Endothelial cell of umbilical vein (primary cell): ENCODE data around the gene COL9A3. TPM values are rescaled to one million over a fixed set of nuclear protein-coding genes. Genes with fewer than 3 reads are reported as not detected.

ENCODE experiments used
- BruUV-seq: library from RNA; stranded (reverse); fragments of 400-500 nt; replicated peaks from 2 replicates; lab custom pipeline; 2021; lab: Mats Ljungman, UMichigan
- CTCF ChIA-PET: fragments of 300-600, 350-600 bp; sonication (Branson Sonifier 250); formaldehyde crosslinking; loops from one replicate; lab custom pipeline; 2021; ENCODE audit warnings: antibody characterized with exemption, inconsistent platforms; lab: Charles Lee
- POLR2A ChIA-PET: fragments of 300-600, 350-600 bp; sonication (Branson Sonifier 250); formaldehyde crosslinking; loops from one replicate; lab custom pipeline; 2021; ENCODE audit warnings: antibody characterized with exemption, inconsistent platforms; lab: Charles Lee
- DNase-seq: peaks from one replicate; pipeline ENCODE4 v3.0.0-alpha.2; 2011; ENCODE audit warnings: low read depth, low spot score
- FAIRE-seq: peaks from 2 replicates; lab custom pipeline; 2011; peaks lifted over from hg19 to GRCh38; lab: Jason Lieb, UNC
- H2AFZ ChIP-seq: 2 replicates; pipeline ENCODE4 v1.6.0; 2012; ENCODE audit warnings: low read depth, low read length, control low read depth, inconsistent platforms
- H3K27ac ChIP-seq: 2 replicates; pipeline ENCODE4 v1.5.1; 2011; ENCODE audit warnings: low read depth, mild to moderate bottlenecking, control low read depth, low read length, moderate library complexity; ENCODE audit not compliant: insufficient read depth
- H3K27me3 ChIP-seq, 2 experiments: 2 replicates each; pipeline versions ENCODE4 v1.6.0 to v1.6.1; 2011; ENCODE audit warnings: low read length in 2 of 2, mixed read lengths in 1 of 2; ENCODE audit not compliant: control insufficient read depth in 2 of 2, insufficient read depth in 2 of 2
- H3K36me3 ChIP-seq, 2 experiments: 2 replicates in 1 of 2; 3 replicates in 1 of 2; pipeline ENCODE4 v1.5.1; 2011; ENCODE audit warnings: low read length in 2 of 2, mild to moderate bottlenecking in 1 of 2, moderate library complexity in 1 of 2; ENCODE audit not compliant: control insufficient read depth in 2 of 2, insufficient read depth in 2 of 2; ENCODE audit errors: extremely low read depth in 1 of 2
- H3K4me1 ChIP-seq: 3 replicates; pipeline ENCODE4 v1.5.1; 2011; ENCODE audit warnings: mild to moderate bottlenecking, low read length; ENCODE audit not compliant: control insufficient read depth, insufficient read depth; ENCODE audit errors: extremely low read depth
- H3K4me2 ChIP-seq: 2 replicates; pipeline ENCODE4 v1.6.1; 2011; ENCODE audit warnings: low read length, control low read depth, mixed read lengths; ENCODE audit not compliant: insufficient read depth
- H3K4me3 ChIP-seq, 3 experiments: fragments of 200-600 bp in 1 of 3; sonication (generic), shearing (Covaris generic) in 1 of 3; replicated peaks in 1 of 3; 2 replicates each; pipeline ENCODE4 v1.5.1; 2011 to 2016; ENCODE audit warnings: control low read depth in 3 of 3, low read length in 3 of 3, mild to moderate bottlenecking in 2 of 3, inconsistent platforms in 1 of 3, low read depth in 1 of 3, moderate library complexity in 1 of 3; ENCODE audit not compliant: insufficient read depth in 1 of 3
- H3K79me2 ChIP-seq: 2 replicates; pipeline ENCODE4 v1.6.0; 2012; ENCODE audit warnings: low read length, inconsistent platforms; ENCODE audit not compliant: control insufficient read depth, insufficient read depth
- H3K9ac ChIP-seq: replicated peaks from 2 replicates; pipeline ENCODE3; 2011; ENCODE audit warnings: low read length, control low read depth; ENCODE audit not compliant: insufficient read depth; ENCODE audit errors: extremely low read depth
- H3K9me1 ChIP-seq: replicated peaks from 3 replicates; pipeline ENCODE4 v1.6.0; 2011; ENCODE audit warnings: mild to moderate bottlenecking, low read length; ENCODE audit not compliant: control insufficient read depth, insufficient read depth; ENCODE audit errors: extremely low read depth
- H3K9me3 ChIP-seq: replicated peaks from 2 replicates; pipeline ENCODE4 v1.5.1; 2012; ENCODE audit warnings: low read length, inconsistent platforms; ENCODE audit not compliant: control insufficient read depth, insufficient read depth
- H4K20me1 ChIP-seq: replicated peaks from 2 replicates; pipeline ENCODE3; 2011; ENCODE audit warnings: mild to moderate bottlenecking, low read length; ENCODE audit not compliant: control insufficient read depth, insufficient read depth; ENCODE audit errors: extremely low read depth
- EZH2 ChIP-seq: IDR thresholded peaks from 2 replicates; pipeline ENCODE4 v1.6.1; 2012; ENCODE audit warnings: borderline replicate concordance, low read depth, mild to moderate bottlenecking, moderate library complexity, low read length, inconsistent platforms; ENCODE audit not compliant: severe bottlenecking
- FOS ChIP-seq: IDR thresholded peaks from 2 replicates; pipeline ENCODE4 v1.6.1; 2011; ENCODE audit warnings: mild to moderate bottlenecking, low read length, moderate library complexity, borderline replicate concordance; ENCODE audit not compliant: insufficient read depth
- GATA2 ChIP-seq: IDR thresholded peaks from 2 replicates; pipeline ENCODE4 v1.7.0; 2011; ENCODE audit warnings: low read depth, mild to moderate bottlenecking, moderate library complexity, mixed read lengths, low read length; ENCODE audit not compliant: insufficient read length, insufficient read depth
- JUN ChIP-seq: IDR thresholded peaks from 2 replicates; pipeline ENCODE4 v1.6.1; 2011; ENCODE audit warnings: borderline replicate concordance, low read depth; ENCODE audit not compliant: insufficient read length, insufficient read depth
- MYC ChIP-seq: IDR thresholded peaks from one replicate; pipeline ENCODE4 v1.6.1; 2011; ENCODE audit warnings: mild to moderate bottlenecking, low read depth, low read length
- dilution Hi-C: fragments of 300-500 bp; cut with MboI; formaldehyde crosslinking; loops from one replicate; pipeline ENCODE4 v1.15.0; 2019; ENCODE audit warnings: low sequenced_read_pairs; ENCODE audit not compliant: extremely low pct_ligation_motif_present
- intact Hi-C: fragments of 100-400 bp; cut with micrococcal nuclease; formaldehyde crosslinking; loops from one replicate; pipeline ENCODE4 v1.10.0; 2022
- polyA plus RNA-seq, 4 experiments: library from polyadenylated mRNA; depleted of rRNA in 3 of 4; stranded (reverse) in 3 of 4; unstranded in 1 of 4; fragments of >200 nt; gene quantifications; 2 replicates each; pipeline versions ENCODE4 v1.2.1 to v1.2.3, GENCODE V29; 2011 to 2012; ENCODE audit warnings: missing spikeins in 1 of 4
- total RNA-seq: library from RNA; stranded (reverse); gene quantifications from 2 replicates; pipeline ENCODE4 v1.2.3, GENCODE V29; 2021
- TF ChIP-seq, protein P1 (sequence below): IDR thresholded peaks from 2 replicates; pipeline ENCODE4 v1.6.1; 2011; ENCODE audit not compliant: insufficient read depth, insufficient read length
- TF ChIP-seq, protein P2 (sequence below), 2 donors: IDR thresholded peaks; 1 replicate in 1 of 2; 2 replicates in 1 of 2; pipeline ENCODE4 v1.5.1; 2011; ENCODE audit warnings: low read length in 2 of 2, mild to moderate bottlenecking in 2 of 2, moderate library complexity in 2 of 2, control low read depth in 1 of 2, inconsistent platforms in 1 of 2, low read depth in 1 of 2; ENCODE audit not compliant: insufficient read depth in 1 of 2; ENCODE audit errors: extremely low read depth in 1 of 2

The COL9A3 gene
- total and polyA plus RNA-seq, 2 donors (not counting 3 experiments of a cell fraction or from before 2014, with no cell fraction given) = 0.46 to 0.60 TPM

DNA sequence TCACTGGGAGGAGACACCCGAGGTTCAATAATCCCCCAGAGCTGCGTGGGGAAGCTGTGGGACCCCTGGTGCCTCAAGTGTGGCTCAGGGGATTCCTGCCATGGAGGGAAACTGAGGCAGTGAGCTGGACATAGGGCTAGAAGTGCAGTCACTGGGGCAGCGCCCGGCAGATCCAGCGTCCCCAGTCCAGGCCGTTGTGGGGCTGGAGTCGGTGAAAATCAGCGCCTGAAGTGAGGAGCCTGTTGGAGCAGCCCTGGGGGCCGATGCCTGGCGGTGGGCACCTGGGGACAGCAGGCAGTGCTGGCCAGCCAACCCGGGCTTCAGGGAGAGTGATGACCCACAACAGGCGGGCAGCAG, 2.2 kb upstream of the COL9A3 start:
- Histone ChIP-seq H4K20me1 (no peaks in the 10 kb centered on the region), H3K9ac (no peak overlapping the region), H3K9me3 (no peaks in the 10 kb centered on the region), H3K27me3 (peaks cover 12 to 28% of the 10 kb centered on the region in 2 experiments), H3K4me1 (peaks cover 17% of the 10 kb centered on the region), H3K27ac (no peak overlapping the region), H3K79me2 (no peaks in the 10 kb centered on the region), H3K4me3 (no peak overlapping the region), H3K9me1 (no peaks in the 10 kb centered on the region), H3K36me3 (peaks cover 5 to 24% of the 10 kb centered on the region in 2 experiments), H3K4me2 (no peak overlapping the region), H2AFZ (no peak overlapping the region)
- no peak for DNase-seq
- CTCF ChIA-PET = interaction anchor here (1.1 to 2.4 kb wide), 4 partner anchors 9 to 61 kb away, joined by 3 to 7 read pairs (median 4); partner anchors contain the start of gene OGFR
- POLR2A ChIA-PET = no interaction called here
- TF ChIP-seq EZH2 (no peak), JUN (no peak), MYC (no peak), GATA2 (no peak), FOS (no peak)
- TF ChIP-seq, protein P1, sequence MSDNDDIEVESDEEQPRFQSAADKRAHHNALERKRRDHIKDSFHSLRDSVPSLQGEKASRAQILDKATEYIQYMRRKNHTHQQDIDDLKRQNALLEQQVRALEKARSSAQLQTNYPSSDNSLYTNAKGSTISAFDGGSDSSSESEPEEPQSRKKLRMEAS = no peak
- TF ChIP-seq, protein P2, sequence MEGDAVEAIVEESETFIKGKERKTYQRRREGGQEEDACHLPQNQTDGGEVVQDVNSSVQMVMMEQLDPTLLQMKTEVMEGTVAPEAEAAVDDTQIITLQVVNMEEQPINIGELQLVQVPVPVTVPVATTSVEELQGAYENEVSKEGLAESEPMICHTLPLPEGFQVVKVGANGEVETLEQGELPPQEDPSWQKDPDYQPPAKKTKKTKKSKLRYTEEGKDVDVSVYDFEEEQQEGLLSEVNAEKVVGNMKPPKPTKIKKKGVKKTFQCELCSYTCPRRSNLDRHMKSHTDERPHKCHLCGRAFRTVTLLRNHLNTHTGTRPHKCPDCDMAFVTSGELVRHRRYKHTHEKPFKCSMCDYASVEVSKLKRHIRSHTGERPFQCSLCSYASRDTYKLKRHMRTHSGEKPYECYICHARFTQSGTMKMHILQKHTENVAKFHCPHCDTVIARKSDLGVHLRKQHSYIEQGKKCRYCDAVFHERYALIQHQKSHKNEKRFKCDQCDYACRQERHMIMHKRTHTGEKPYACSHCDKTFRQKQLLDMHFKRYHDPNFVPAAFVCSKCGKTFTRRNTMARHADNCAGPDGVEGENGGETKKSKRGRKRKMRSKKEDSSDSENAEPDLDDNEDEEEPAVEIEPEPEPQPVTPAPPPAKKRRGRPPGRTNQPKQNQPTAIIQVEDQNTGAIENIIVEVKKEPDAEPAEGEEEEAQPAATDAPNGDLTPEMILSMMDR (IDR thresholded peaks at IDR 0.05; ENCODE audit: extremely low read depth in 1 of 2, insufficient read depth in 1 of 2, low read depth in 1 of 2, low read length in 2 of 2) = no peak
- BruUV-seq = no TSS peak
- dilution Hi-C loops (no loop called here), intact Hi-C loops (no loop called here)
- no peak for FAIRE-seq
